ENCODE measurements around the gene WWOX.

Gene WWOX

GRCh38 chr16:78198288-78198687 is 98.8 kb downstream of the WWOX start:
- DNase-seq, result no peak

- DNase-seq, result no peak
Measured at GRCh38 chr16:78199325-78200022, 100.0 kb downstream of the WWOX start.

- no peak for DNase-seq
Measured at GRCh38 chr16:78200023-78200389, 100.6 kb downstream of the WWOX start.

- no peak for DNase-seq
Measured at GRCh38 chr16:78200623-78201096, 101.2 kb downstream of the WWOX start.

DNA sequence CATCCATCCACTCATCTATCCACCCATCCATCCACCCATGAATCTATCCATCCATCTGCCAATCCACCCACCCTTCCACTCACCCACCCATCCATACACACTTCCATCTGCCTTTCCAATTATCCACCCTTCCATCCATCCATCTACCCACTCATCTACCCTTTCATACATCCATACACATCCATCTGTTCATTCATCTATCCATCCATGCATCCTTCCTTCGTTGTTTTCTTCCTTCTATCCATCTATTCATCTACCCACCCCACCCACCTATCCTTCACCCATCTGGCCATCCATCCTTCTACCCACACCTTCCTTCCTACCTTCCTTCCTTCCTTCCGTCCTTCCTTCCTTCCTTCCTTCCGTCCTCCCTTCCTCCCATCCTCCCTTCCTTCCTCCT is 106.1 kb downstream of the WWOX start:
- DNase-seq, result no peak

DNA sequence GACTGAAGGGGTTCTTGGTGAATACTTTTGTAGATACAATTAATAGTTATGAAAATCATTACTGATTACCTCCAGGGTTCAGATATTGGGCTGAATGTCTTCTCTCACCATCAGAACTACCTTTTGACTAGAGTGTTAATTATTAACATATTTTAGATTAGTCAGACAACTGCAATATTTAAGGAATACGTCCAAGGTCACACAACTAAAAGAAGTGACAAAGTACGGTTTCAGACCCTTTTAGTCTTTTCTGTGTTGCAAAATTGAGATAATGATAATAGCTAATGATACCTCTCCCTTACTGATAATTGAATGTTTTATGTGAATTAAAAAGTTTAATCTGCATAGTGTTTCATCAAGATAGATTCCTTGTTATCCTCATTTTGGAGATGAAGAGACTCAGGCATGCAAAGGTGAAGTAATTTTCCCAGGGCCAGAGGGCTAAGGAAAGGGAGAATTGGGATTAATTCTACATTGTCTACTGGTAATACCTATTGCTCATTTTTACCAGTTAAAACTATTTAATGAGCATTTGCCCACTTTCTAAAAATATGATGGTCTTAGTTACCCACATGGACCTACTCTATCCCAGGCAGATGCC is 107.3 kb downstream of the WWOX start:
- DNase-seq, result no peak

DNA sequence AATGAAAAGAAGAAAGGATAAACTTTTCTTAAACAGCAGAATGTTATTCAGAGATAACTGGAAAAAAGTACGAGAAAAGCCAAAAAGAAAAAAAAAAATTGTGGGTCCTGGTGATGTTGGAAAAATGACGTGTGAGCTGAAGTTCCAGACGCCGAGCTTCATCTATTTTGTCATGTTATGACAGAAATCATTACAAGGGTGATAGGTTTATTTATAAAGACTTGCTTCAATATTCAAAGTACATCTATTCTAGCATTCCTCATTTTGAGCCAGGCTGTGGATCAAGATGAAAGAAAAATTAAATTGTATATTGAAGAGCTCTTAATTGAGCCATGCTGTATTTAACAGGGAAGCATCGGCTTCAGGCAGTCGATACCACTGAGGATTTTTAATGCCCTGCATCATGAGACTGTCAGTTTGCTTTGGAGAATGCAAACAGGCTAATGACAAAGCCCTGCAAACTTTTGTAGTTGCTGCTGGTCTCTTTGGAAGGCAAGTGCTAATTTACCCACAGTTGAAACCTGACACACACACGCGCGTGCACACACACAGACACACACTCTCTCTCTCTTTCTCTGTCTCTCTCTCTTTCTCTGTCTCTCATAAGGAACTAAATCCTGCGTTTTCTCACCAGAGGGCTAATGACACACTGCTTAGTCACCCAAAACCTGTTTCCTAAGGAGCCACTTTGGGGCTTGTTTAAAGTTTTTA is 110.7 kb downstream of the WWOX start:
- no peak for DNase-seq

GRCh38 chr16:78211020-78211599 is 111.7 kb downstream of the WWOX start:
- no peak for DNase-seq

- DNase-seq, result no peak
Measured at GRCh38 chr16:78211946-78212345, 112.5 kb downstream of the WWOX start.

GRCh38 chr16:78212674-78213073 is 113.2 kb downstream of the WWOX start:
- DNase-seq, result no peak

DNA sequence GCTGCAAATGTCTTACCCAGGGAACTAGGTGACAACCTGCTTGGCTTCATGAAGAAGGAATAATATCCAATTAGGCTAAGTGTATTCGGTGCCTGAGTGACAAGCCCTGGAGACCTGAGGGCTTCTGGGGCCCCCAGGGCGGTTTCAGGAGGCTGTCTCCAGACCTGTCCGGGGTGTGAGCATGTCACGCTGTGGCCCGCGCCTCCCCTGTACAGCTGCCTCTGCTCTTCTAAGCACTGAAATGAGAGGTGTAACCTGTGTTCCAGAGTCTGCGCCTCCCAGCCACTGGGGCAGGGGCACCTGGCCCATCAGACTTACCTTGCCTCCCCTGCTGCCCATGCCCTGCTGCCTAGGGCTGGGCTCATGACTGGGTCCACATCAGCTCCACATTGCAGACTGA is 114.3 kb downstream of the WWOX start:
- DNase-seq, result no peak

- no peak for DNase-seq
Measured at GRCh38 chr16:78215222-78215621, 115.8 kb downstream of the WWOX start.

GRCh38 chr16:78216166-78216745 is 116.8 kb downstream of the WWOX start:
- DNase-seq, result no peak

- DNase-seq, result no peak
Measured at GRCh38 chr16:78217276-78217675, 117.8 kb downstream of the WWOX start.

GRCh38 chr16:78218279-78218678 is 118.8 kb downstream of the WWOX start:
- DNase-seq, result no peak

DNA sequence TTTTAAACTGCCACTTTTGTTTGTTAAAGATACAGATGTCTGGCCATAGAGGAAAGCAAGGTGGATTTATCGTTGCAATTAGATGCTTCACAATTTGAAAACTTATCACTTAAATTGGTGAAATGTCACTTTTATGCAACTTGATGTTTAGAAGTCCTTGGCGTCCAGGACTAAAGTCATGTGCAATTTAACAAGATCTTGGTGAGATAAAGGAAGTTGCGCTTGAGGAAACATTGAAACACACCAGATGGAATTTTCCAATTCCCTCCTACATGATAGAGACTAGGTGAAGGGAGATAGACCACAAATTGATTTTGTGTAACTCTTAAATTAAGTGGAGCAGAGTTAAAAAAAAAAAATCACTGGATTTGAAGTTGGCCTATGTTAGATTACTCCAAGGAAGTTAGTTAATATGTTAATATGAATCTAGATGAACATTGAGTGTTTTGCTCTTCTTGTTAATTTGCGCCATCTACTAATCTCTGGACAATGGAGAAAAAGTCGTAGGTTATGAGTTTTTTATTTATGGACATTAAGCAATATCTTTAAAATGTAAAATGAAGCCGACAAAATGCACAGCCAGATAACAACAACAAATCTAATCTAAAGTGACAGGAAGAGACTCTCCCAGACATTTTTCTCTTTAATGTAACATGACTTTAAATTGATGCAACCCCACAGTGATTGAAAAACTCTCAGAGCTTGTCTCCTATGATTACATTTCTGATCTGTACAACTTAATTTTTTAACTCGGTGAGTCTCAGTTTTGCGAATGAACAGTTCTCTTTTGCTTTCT is 119.6 kb downstream of the WWOX start:
- no peak for DNase-seq

- no peak for DNase-seq
Measured at GRCh38 chr16:78220571-78220970, 121.1 kb downstream of the WWOX start.

- no peak for DNase-seq
Measured at GRCh38 chr16:78221892-78222291, 122.4 kb downstream of the WWOX start.

- no peak for DNase-seq
Measured at GRCh38 chr16:78224342-78224741, 124.9 kb downstream of the WWOX start.

DNA sequence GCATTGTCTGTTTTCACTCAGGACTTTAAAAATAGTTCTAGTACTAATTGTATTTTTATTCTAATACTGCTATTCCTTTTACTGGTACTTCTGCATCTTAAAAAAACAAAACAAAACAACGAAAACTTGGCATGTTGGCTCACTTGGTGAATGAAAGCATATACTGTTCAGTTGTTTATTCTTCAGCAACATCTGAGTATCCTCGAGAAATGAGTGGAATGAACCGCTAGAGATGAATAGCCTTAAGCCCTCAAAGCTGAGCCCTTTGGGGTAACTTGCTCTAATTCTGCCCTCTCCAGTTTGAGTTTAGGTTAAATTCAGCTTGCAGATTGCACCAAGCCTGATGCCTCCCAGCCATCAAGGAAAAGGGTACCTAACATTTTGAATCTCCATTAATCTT is 126.5 kb downstream of the WWOX start:
- no peak for DNase-seq

- no peak for DNase-seq
Measured at GRCh38 chr16:78227855-78228254, 128.4 kb downstream of the WWOX start.

GRCh38 chr16:78228704-78229103 is 129.2 kb downstream of the WWOX start:
- no peak for DNase-seq

DNA sequence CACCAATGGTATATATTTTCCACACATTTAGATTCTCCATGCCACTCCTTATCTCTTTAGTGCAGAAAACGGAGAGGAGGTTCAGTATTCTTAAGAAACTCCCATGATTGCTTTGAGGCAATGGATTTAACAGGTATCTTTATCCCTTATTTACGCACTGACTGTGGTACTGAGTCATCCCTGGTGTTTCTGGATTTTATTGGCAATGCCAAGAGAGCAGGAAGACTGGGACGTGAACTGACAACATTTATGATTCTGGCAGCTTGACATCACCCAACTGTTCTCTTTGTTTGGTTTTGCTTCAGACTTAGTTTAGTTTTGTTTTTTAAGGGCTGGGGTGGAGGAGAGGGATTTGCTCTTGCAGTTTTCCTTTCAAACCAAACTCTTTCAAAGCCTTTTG is 131.4 kb downstream of the WWOX start:
- DNase-seq, result no peak

All from KG1 (cell line).